SH-SY5Y (cell line): ENCODE results near the gene CNTNAP5.
A peak's percentile ranks its signal among the peaks of the same experiment; 100 is the strongest.

Experiments used
- GATA2 ChIP-seq: IDR thresholded peaks from 2 replicates; pipeline ENCODE4 v1.6.1; 2011; ENCODE audit warnings: mild to moderate bottlenecking, low read depth, low read length
- GATA3 ChIP-seq: IDR thresholded peaks from 2 replicates; pipeline ENCODE4 v1.6.1; 2011; ENCODE audit warnings: low read depth, mild to moderate bottlenecking, low read length, moderate library complexity

The CNTNAP5 gene

GRCh38 chr2:124039762-124040291, 14.7 kb downstream of the CNTNAP5 start:
- TF ChIP-seq GATA3 (no peak), GATA2 (no peak)

GRCh38 chr2:124045894-124046293, 20.8 kb downstream of the CNTNAP5 start:
- TF ChIP-seq GATA2 (no peak), GATA3 (no peak)

- TF ChIP-seq GATA3 = no peak
- TF ChIP-seq GATA2 = no peak
Measured at GRCh38 chr2:124046332-124046731, 21.2 kb downstream of the CNTNAP5 start.

- TF ChIP-seq GATA2 (no peak), GATA3 (no peak)
Measured at GRCh38 chr2:124048102-124048501, 23.0 kb downstream of the CNTNAP5 start.

GRCh38 chr2:124048664-124049063, 23.6 kb downstream of the CNTNAP5 start:
- no peak for TF ChIP-seq GATA2
- no peak for TF ChIP-seq GATA3

GRCh38 chr2:124049136-124049535, 24.0 kb downstream of the CNTNAP5 start:
- no peak for TF ChIP-seq GATA3
- TF ChIP-seq GATA2 = no peak

- TF ChIP-seq GATA2 (peak; percentile 64), GATA3 (peak; percentile 91)
Measured at GRCh38 chr2:124050833-124051497, 25.9 kb downstream of the CNTNAP5 start.

- TF ChIP-seq GATA3 = no peak
- no peak for TF ChIP-seq GATA2
Measured at GRCh38 chr2:124053796-124054195, 28.7 kb downstream of the CNTNAP5 start.

GRCh38 chr2:124063596-124063995, 38.5 kb downstream of the CNTNAP5 start:
- TF ChIP-seq GATA2 (no peak), GATA3 (no peak)

- no peak for TF ChIP-seq GATA2
- TF ChIP-seq GATA3 = no peak
Measured at GRCh38 chr2:124065636-124066035, 40.5 kb downstream of the CNTNAP5 start.

- TF ChIP-seq GATA3 = no peak
- no peak for TF ChIP-seq GATA2
Measured at GRCh38 chr2:124066776-124067175, 41.7 kb downstream of the CNTNAP5 start.

GRCh38 chr2:124079045-124079444, 54.0 kb downstream of the CNTNAP5 start:
- TF ChIP-seq GATA3 (no peak), GATA2 (no peak)

GRCh38 chr2:124080281-124081153, 55.4 kb downstream of the CNTNAP5 start:
- TF ChIP-seq GATA3 (no peak), GATA2 (no peak)

GRCh38 chr2:124081154-124081716, 56.1 kb downstream of the CNTNAP5 start:
- TF ChIP-seq GATA3 (no peak), GATA2 (no peak)
